Measurements from ENCODE around the gene OR4F6.
"Not testable (repeated sequence)": the region's sequence is repeated elsewhere in the genome, so short reads cannot be mapped to it uniquely, and the experiment has no call there.

OR4F6 gene

GRCh38 chr15:101788503-101789269, 14.6 kb upstream of the OR4F6 start:
- H3K4me3 ChIP-seq (ENCODE audit: control insufficient read depth in 1 of 7, extremely low read depth in 1 of 7, insufficient read depth in 4 of 7, low read depth in 2 of 7, low read length in 6 of 7); CTCF ChIA-PET; POLR2A ChIA-PET; H3K36me3 ChIP-seq (ENCODE audit: control insufficient read depth in 4 of 4, insufficient read depth in 4 of 4, low read length in 3 of 4); H3K4me1 ChIP-seq (ENCODE audit: control extremely low read depth in 1 of 4, control insufficient read depth in 4 of 4, insufficient read depth in 4 of 4, low read length in 3 of 4); DNase-seq; H3K27ac ChIP-seq (ENCODE audit: insufficient read depth in 1 of 2, low read depth in 1 of 2, low read length in 2 of 2, poor library complexity in 1 of 2, severe bottlenecking in 2 of 2); H3K9me3 ChIP-seq (ENCODE audit: control extremely low read depth in 1 of 5, control insufficient read depth in 4 of 5, insufficient read depth in 2 of 5, low read depth in 1 of 5, low read length in 4 of 5); H3K27me3 ChIP-seq (replicated peaks in 2 of 5; ENCODE audit: control insufficient read depth in 4 of 5, insufficient read depth in 5 of 5, low read length in 4 of 5): not testable (repeated sequence)
- WGBS (ENCODE audit: insufficient coverage): no CpG with 5 or more reads among the region's 5 CpGs

DNA sequence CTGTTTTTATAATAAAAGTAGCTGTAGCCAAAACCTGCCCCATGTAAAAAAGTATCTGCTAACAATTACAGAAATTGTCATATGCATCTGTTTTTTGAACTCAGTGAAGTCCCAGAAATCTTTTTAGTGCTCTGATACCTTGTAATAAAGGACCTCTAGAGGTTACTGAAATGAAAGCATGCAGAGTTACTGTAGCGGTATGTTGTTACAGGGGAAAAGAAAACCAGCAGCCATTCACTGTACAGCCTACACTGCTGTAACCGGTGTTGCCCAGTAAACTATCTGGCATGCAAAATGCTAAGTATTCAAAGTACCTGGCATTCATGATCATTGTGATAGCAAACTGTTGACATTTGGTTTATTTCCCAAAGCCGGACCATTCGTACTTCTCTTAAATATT, 12.6 kb upstream of the OR4F6 start:
- DNase-seq, CTCF ChIA-PET: not testable (repeated sequence)

DNA sequence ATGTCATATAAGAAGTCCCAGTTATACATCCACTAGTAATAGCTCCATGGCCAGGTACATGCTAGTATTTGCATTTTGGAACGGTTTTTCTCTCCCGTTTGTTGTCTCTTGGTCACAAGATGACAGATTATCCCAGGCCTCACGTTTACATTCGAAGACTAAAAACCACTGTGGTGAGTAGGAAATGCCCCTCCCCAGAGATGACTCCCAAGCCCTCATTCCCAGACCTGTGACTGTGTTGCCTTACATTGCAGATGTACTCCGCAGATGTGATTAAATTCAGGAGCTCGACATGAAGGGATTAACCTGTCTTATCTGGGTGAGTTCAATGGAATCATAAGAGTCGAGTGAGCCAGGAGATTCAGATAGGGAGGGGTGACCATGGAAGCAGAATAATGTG, 9.3 kb upstream of the OR4F6 start:
- H3K27ac ChIP-seq (ENCODE audit: insufficient read depth in 1 of 2, low read depth in 1 of 2, low read length in 2 of 2, poor library complexity in 1 of 2, severe bottlenecking in 2 of 2); H3K27me3 ChIP-seq (replicated peaks in 2 of 5; ENCODE audit: control insufficient read depth in 4 of 5, insufficient read depth in 5 of 5, low read length in 4 of 5); H3K4me3 ChIP-seq (ENCODE audit: control insufficient read depth in 1 of 7, extremely low read depth in 1 of 7, insufficient read depth in 4 of 7, low read depth in 2 of 7, low read length in 6 of 7); H3K4me1 ChIP-seq (ENCODE audit: control extremely low read depth in 1 of 4, control insufficient read depth in 4 of 4, insufficient read depth in 4 of 4, low read length in 3 of 4); DNase-seq; H3K9me3 ChIP-seq (ENCODE audit: control extremely low read depth in 1 of 5, control insufficient read depth in 4 of 5, insufficient read depth in 2 of 5, low read depth in 1 of 5, low read length in 4 of 5); POLR2A ChIA-PET; CTCF ChIA-PET; H3K36me3 ChIP-seq (ENCODE audit: control insufficient read depth in 4 of 4, insufficient read depth in 4 of 4, low read length in 3 of 4): not testable (repeated sequence)
- WGBS (ENCODE audit: insufficient coverage): 87% methylated on average over 6 of the region's 7 CpGs

More for the DNA sequence above, 12.6 kb upstream of the OR4F6 start:
- H3K27ac ChIP-seq (ENCODE audit: insufficient read depth in 1 of 2, low read depth in 1 of 2, low read length in 2 of 2, poor library complexity in 1 of 2, severe bottlenecking in 2 of 2); POLR2A ChIA-PET; H3K27me3 ChIP-seq (replicated peaks in 2 of 5; ENCODE audit: control insufficient read depth in 4 of 5, insufficient read depth in 5 of 5, low read length in 4 of 5); H3K36me3 ChIP-seq (ENCODE audit: control insufficient read depth in 4 of 4, insufficient read depth in 4 of 4, low read length in 3 of 4); H3K4me1 ChIP-seq (ENCODE audit: control extremely low read depth in 1 of 4, control insufficient read depth in 4 of 4, insufficient read depth in 4 of 4, low read length in 3 of 4); H3K4me3 ChIP-seq (ENCODE audit: control insufficient read depth in 1 of 7, extremely low read depth in 1 of 7, insufficient read depth in 4 of 7, low read depth in 2 of 7, low read length in 6 of 7); H3K9me3 ChIP-seq (ENCODE audit: control extremely low read depth in 1 of 5, control insufficient read depth in 4 of 5, insufficient read depth in 2 of 5, low read depth in 1 of 5, low read length in 4 of 5): not testable (repeated sequence)
- WGBS (ENCODE audit: insufficient coverage): no CpG with 5 or more reads among the region's 4 CpGs

DNA sequence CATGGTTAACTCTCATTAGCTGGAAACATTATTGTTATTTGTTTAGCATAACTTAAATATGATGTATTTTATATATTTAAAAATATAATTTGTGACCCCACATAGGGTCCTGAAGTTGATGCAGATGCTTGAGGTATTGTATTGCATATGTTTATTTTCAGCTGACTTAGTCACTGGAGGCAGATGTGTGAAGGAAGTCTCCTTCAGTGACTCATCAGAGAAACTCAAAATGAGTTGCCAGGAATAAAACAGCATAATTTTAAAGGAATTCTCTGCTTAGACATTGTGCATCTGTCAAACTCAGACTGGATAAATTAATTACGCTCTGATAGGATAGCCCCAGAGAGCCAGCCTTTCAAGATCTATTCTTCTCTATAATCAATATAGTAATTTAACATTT, 7.9 kb upstream of the OR4F6 start:
- H3K4me3 ChIP-seq (ENCODE audit: control insufficient read depth in 1 of 7, extremely low read depth in 1 of 7, insufficient read depth in 4 of 7, low read depth in 2 of 7, low read length in 6 of 7): no peak overlapping the region
- WGBS (ENCODE audit: insufficient coverage): no CpG with 5 or more reads among the region's 1 CpG
- POLR2A ChIA-PET: no interaction called here
- no peaks in the 10 kb centered on the region for H3K9me3 ChIP-seq (ENCODE audit: control extremely low read depth in 1 of 5, control insufficient read depth in 4 of 5, insufficient read depth in 2 of 5, low read depth in 1 of 5, low read length in 4 of 5)
- CTCF ChIA-PET: no interaction called here
- H3K4me1 ChIP-seq (ENCODE audit: control extremely low read depth in 1 of 4, control insufficient read depth in 4 of 4, insufficient read depth in 4 of 4, low read length in 3 of 4): no peaks in the 10 kb centered on the region
- no peaks in the 10 kb centered on the region for H3K36me3 ChIP-seq (ENCODE audit: control insufficient read depth in 4 of 4, insufficient read depth in 4 of 4, low read length in 3 of 4)
- H3K27ac ChIP-seq (ENCODE audit: insufficient read depth in 1 of 2, low read depth in 1 of 2, low read length in 2 of 2, poor library complexity in 1 of 2, severe bottlenecking in 2 of 2): no peak overlapping the region
- H3K27me3 ChIP-seq (replicated peaks in 2 of 5; ENCODE audit: control insufficient read depth in 4 of 5, insufficient read depth in 5 of 5, low read length in 4 of 5): peaks cover 0 to 4% (median 0%) of the 10 kb centered on the region in 5 experiments
- no peak for DNase-seq

- Histone ChIP-seq H3K27me3 (replicated peaks in 2 of 5; ENCODE audit: control insufficient read depth in 4 of 5, insufficient read depth in 5 of 5, low read length in 4 of 5) (peaks cover 0 to 6% (median 2%) of the 10 kb centered on the region in 5 experiments), H3K27ac (ENCODE audit: insufficient read depth in 1 of 2, low read depth in 1 of 2, low read length in 2 of 2, poor library complexity in 1 of 2, severe bottlenecking in 2 of 2) (no peak overlapping the region), H3K9me3 (ENCODE audit: control extremely low read depth in 1 of 5, control insufficient read depth in 4 of 5, insufficient read depth in 2 of 5, low read depth in 1 of 5, low read length in 4 of 5) (no peaks in the 10 kb centered on the region), H3K36me3 (ENCODE audit: control insufficient read depth in 4 of 4, insufficient read depth in 4 of 4, low read length in 3 of 4) (no peaks in the 10 kb centered on the region), H3K4me1 (ENCODE audit: control extremely low read depth in 1 of 4, control insufficient read depth in 4 of 4, insufficient read depth in 4 of 4, low read length in 3 of 4) (no peaks in the 10 kb centered on the region), H3K4me3 (ENCODE audit: control insufficient read depth in 1 of 7, extremely low read depth in 1 of 7, insufficient read depth in 4 of 7, low read depth in 2 of 7, low read length in 6 of 7) (no peak overlapping the region)
- 80% methylated on average over 1 of the region's 1 CpG for WGBS (ENCODE audit: insufficient coverage)
- ChIA-PET CTCF (no interaction called here), POLR2A (no interaction called here)
- no peak for DNase-seq
These were observed 3.6 kb upstream of the OR4F6 start for GRCh38 chr15:101799665-101800064.

- ChIA-PET POLR2A (no interaction called here), CTCF (no interaction called here)
- WGBS (ENCODE audit: insufficient coverage): 83% methylated on average over 1 of the region's 1 CpG
- no peak for DNase-seq
- H3K9me3 ChIP-seq (ENCODE audit: control extremely low read depth in 1 of 5, control insufficient read depth in 4 of 5, insufficient read depth in 2 of 5, low read depth in 1 of 5, low read length in 4 of 5): no peaks in the 10 kb centered on the region
- no peak overlapping the region for H3K4me3 ChIP-seq (ENCODE audit: control insufficient read depth in 1 of 7, extremely low read depth in 1 of 7, insufficient read depth in 4 of 7, low read depth in 2 of 7, low read length in 6 of 7)
- no peaks in the 10 kb centered on the region for H3K4me1 ChIP-seq (ENCODE audit: control extremely low read depth in 1 of 4, control insufficient read depth in 4 of 4, insufficient read depth in 4 of 4, low read length in 3 of 4)
- no peak overlapping the region for H3K27ac ChIP-seq (ENCODE audit: insufficient read depth in 1 of 2, low read depth in 1 of 2, low read length in 2 of 2, poor library complexity in 1 of 2, severe bottlenecking in 2 of 2)
- peaks cover 0 to 6% (median 2%) of the 10 kb centered on the region in 5 experiments for H3K27me3 ChIP-seq (replicated peaks in 2 of 5; ENCODE audit: control insufficient read depth in 4 of 5, insufficient read depth in 5 of 5, low read length in 4 of 5)
- no peaks in the 10 kb centered on the region for H3K36me3 ChIP-seq (ENCODE audit: control insufficient read depth in 4 of 4, insufficient read depth in 4 of 4, low read length in 3 of 4)
These were observed 2.3 kb upstream of the OR4F6 start for GRCh38 chr15:101801048-101801447.

GRCh38 chr15:101803676-101804075, 367 bp downstream of the OR4F6 start:
- ChIA-PET POLR2A (no interaction called here), CTCF (interaction anchor here (1.7 kb wide), 1 partner anchor 18 kb away, joined by 3 read pairs; no protein-coding TSS in a partner anchor)
- Histone ChIP-seq H3K4me3 (ENCODE audit: control insufficient read depth in 1 of 7, extremely low read depth in 1 of 7, insufficient read depth in 4 of 7, low read depth in 2 of 7, low read length in 6 of 7) (no peak overlapping the region), H3K36me3 (ENCODE audit: control insufficient read depth in 4 of 4, insufficient read depth in 4 of 4, low read length in 3 of 4) (no peaks in the 10 kb centered on the region), H3K9me3 (ENCODE audit: control extremely low read depth in 1 of 5, control insufficient read depth in 4 of 5, insufficient read depth in 2 of 5, low read depth in 1 of 5, low read length in 4 of 5) (peaks cover 0 to 1% (median 0%) of the 10 kb centered on the region in 5 experiments), H3K27me3 (replicated peaks in 2 of 5; ENCODE audit: control insufficient read depth in 4 of 5, insufficient read depth in 5 of 5, low read length in 4 of 5) (peaks cover 0 to 5% (median 2%) of the 10 kb centered on the region in 5 experiments), H3K4me1 (ENCODE audit: control extremely low read depth in 1 of 4, control insufficient read depth in 4 of 4, insufficient read depth in 4 of 4, low read length in 3 of 4) (no peaks in the 10 kb centered on the region), H3K27ac (ENCODE audit: insufficient read depth in 1 of 2, low read depth in 1 of 2, low read length in 2 of 2, poor library complexity in 1 of 2, severe bottlenecking in 2 of 2) (no peak overlapping the region)
- 97% methylated on average over 4 of the region's 5 CpGs for WGBS (ENCODE audit: insufficient coverage)
- DNase-seq: no peak

Measured in common myeloid progenitor, CD34-positive (primary cell).